HG02870 (cell line): ENCODE data around the gene KCNQ5.
A peak's percentile ranks its signal among the peaks of the same experiment; 100 is the strongest.

ENCODE experiments used
- ATAC-seq: cut with Tn5 transposase; IDR thresholded peaks from one replicate; pipeline ENCODE4 v1.9.1; 2021; ENCODE audit warnings: mild to moderate bottlenecking, moderate library complexity; ENCODE audit not compliant: unreplicated experiment

Gene KCNQ5

DNA sequence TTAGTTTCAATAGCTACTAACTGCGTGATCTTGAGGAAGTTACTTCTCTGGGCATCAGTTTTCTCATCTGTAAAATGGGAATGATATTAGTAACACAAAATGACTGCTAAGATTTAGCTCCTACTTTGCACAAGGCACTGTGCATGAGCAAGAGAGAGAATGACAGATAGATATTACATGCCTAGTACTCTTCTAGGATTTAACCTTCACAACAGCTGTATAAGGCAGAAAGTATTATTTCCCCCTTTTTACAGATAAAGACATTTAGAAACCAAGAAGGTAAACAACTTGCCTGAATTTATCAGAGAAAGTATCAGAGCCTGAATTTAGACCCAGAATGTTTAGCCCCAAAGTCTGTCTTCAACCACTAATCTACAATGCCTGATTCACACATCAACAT, 321.8 kb downstream of the KCNQ5 start:
- no peak for ATAC-seq

DNA sequence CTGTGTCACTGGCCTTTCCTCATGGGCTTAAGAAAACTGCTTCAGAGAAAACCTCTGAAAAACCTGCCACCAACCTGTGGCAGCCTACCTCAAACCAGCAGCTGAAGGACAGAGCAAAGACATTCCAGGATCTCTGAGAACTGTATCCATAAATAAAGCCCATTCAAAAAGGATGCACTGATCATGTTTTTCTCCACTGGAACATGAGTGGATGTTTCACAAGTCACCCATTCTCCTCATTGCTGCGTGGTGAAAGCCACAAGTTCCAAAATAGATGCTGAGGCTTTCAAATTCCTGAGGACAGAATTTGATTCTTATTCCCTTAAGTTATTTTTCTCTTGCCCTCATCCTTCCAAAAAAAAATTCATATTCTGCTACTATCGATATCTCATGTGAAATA, 322.8 kb downstream of the KCNQ5 start:
- ATAC-seq, result no peak

DNA sequence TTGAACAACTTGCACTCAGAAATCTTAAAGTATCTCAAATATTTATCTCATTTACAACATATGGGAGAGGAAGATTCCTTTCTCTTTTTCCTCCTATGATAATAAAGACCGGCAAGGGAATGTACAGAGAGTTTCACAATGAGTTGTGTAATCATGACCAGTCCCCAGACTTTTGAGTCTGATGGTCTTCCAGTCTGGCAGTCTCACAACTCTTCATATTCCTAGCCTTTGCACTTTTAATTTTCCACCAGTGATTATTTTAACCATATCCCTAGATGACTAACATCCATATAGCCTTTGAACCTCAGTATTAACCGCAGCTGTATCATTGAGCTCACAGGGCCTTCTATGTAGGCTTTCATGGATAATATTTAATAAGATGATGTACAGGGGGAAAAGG, 324.9 kb downstream of the KCNQ5 start:
- no peak for ATAC-seq

DNA sequence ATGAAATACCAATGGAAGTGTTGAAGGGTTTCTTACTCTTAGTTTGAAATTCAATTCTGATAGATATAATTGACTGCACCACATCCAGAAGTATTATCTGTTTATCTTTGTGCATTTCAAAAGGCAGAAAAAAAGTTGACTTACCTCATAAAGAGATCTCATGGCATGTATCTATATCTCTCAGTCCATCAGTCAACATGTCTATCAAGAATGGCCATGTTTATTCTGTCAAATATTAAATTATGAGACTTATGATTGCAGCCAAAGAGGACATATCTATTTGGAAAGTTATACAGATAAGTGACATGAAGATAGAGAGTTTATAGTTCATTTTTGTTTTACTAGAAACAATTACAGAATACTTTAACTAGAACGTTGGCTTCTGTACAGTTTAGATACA, 325.7 kb downstream of the KCNQ5 start:
- ATAC-seq, result no peak

DNA sequence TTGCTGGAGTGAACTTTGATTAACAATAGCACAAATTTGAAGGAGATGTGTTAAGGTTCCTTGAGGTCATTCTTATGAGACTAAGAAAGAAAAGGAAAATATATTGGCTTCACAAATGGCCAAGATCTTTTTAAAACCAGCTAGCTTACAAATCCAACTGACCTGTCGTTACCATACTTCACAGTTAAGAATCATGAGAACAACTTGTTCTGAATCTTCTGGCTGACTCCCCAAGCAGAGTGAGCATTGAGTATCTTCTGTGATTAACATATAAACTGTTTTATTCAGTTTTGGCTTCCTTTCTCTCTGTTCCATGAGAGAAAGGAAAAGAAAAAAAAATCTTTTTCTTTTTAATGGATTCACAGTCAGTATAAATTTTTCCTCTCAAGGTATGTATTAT, 326.3 kb downstream of the KCNQ5 start:
- no peak for ATAC-seq

DNA sequence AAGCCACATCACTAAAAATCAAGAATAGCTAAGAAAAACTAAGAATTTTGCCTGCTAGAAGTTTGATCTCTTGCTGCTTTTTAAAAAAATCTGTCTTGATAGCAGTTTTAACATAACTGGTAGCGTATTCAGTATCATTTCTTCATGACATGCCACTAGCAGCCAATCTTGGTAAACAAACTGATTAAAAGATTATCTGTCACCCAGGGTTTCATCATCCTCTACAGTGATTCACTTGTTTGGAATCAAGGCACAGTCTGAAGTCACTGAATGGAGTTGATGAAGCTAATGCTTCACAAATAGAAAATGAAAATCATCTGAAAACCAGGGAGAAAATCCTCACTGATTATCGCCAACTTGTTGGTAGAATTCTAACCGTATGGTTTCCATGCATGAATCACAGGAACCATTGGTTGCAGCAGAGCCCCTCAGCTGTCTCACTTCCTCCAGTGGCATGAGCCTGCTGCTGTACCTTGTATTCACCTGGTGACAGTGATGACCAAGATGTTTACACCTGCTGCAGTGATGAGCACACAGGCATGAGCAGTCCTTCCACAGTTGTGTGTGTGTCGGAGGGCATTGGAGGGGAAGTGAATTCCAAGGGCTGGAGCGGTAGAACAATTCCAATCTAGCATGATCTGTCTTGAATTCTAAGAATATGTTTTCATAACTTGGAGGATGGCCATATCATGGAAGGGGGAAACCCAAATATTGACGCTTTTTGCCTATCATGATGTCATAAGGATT, 328.4 kb downstream of the KCNQ5 start:
- no peak for ATAC-seq

DNA sequence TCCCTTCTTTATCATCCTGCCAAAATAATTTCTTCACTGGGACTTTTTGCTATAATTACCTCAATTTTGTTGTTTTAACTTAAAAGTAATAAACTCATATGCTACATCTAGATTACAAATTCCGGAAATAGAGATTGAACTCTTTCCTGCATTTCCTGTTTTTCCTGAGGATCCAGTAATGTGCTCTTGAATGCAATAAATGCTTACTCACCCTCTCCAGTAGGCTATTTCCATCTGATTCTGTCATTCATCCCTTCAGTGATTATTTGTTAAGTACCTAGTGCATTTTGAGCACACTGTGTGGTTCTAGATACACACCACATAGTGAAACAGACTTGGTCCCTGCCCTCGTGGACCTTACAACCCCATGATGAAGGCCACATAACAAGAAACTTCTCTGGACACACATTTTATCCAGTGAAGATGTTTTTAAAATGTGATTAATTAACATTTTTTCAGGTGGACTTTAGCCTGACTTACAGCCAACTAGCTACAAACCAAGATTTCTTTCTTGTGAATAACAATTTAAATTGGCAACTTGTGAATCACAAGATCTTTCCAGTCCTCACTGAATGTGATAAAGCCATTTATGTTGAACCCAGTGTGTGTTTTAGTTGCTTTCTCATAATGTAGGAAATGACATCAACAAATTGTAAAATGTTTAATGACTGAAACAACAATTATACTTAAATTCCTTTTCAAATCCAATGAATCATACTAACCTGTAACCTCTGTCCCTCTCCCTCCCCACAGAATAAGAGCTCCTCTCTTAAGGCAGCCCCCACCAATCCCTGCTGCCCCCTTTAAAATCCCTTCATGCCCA, 331.2 kb downstream of the KCNQ5 start:
- no peak for ATAC-seq

DNA sequence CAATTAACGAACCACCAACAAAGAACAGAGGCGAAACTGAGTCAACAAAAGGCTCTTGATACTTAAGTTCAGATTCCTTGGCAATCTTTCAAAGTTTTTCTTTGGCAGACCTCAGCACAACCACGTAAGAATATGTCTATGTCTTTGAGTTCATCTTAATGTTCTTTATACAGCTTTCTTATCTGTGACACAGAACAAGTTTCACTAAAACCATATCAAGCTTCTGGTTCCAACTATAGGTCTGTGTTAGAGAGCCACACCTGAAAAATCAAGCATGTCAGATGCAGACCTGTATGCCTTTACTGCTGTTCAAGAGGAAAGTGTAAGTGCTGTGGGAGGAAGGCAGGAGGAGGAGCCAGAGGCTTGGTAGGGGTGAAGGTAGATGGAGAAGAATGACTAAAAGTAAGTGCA, 332.1 kb downstream of the KCNQ5 start:
- ATAC-seq, result no peak

DNA sequence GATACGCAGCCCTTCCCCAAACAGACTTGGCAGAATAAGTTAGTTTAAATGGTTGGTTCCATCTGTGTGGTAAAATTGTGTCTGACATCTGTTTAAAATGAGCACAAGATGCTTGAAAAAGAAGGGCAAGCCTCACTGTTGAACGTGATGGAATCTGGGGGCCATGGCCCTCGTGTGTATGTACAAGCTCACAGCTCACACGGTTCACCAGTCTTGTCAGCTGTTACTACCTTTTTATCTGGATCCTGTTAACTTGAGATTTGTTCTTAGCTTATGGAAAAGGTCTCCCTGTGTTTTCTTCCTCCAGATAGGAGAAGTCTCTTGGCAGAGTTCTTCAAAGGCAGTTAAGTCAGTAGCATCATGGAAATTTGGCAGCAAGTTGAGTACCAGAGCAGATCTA, 332.9 kb downstream of the KCNQ5 start:
- ATAC-seq, result no peak

DNA sequence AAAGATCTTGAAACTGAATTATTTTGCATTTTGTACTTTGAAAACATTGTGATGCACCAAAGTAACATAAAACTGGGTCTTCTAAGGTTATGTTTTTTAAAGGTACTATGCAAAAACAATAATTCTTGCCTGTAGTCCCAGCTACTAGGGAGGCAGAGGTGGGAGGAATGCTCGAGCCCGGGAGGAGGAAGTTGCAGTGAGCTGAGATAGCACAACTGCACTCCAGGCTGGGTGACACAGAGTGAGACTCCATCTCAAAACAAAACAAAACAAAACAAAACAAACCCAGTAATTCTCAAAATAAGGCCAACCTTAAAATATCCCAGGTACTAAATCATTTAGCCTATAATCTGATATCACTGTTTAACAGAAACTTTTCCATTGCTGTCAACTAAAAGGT, 333.8 kb downstream of the KCNQ5 start:
- no peak for ATAC-seq

DNA sequence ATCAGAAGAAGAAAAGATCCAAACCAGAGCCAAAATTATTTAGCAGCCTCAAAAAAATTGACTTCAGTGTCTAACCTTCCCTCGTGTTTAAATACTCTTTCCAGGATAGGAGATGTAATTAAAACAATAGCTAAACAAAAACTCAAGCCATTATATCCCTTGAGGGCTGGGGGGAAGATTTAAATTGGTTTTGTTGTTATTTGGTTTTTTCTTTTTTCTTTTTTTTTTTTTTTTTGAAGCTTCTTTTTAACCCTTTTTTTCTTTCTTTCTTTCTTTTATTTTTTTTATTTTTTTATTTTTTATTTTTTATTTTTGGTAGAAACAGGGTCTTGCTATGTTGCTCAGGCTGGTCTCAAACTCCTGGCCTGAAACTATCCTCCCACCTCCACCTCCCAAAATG, 334.4 kb downstream of the KCNQ5 start:
- no peak for ATAC-seq

DNA sequence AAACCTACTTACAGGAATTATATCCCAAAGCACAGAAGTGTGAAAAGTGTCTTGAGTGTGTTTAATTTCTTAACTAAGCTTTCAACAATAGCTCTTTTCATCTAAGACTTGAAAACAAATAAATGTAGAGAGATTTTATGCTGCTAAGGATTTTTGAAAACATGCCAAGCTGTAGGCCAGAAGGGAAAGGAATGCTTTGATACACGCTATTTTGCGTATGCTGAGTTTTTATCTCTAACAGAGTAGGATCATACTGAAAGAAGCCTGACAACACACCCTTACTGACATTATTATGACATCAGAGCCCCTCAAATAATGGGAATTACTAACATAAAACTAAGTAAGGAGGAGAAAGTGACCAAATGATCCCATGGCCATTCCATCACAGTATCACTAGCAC, 338.0 kb downstream of the KCNQ5 start:
- ATAC-seq, result no peak

DNA sequence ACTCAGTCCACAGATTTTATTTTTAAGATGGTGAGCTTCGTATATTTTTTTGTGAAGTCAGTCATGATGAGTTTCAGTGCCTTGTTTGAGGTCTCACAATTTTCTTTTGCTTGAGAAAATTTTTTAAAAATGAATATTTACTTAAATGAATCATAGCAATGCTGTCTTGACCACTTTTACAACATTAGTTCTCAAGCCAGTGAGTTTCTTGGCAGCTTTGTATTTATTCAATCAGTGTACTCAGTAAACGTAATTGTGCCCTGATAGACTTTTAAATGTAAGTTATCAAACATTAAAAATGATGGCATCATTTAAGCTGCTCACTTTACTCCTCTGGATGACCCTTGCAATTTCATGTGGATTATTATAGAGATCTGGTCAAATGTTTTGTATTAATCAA, 342.1 kb downstream of the KCNQ5 start:
- ATAC-seq, result no peak

DNA sequence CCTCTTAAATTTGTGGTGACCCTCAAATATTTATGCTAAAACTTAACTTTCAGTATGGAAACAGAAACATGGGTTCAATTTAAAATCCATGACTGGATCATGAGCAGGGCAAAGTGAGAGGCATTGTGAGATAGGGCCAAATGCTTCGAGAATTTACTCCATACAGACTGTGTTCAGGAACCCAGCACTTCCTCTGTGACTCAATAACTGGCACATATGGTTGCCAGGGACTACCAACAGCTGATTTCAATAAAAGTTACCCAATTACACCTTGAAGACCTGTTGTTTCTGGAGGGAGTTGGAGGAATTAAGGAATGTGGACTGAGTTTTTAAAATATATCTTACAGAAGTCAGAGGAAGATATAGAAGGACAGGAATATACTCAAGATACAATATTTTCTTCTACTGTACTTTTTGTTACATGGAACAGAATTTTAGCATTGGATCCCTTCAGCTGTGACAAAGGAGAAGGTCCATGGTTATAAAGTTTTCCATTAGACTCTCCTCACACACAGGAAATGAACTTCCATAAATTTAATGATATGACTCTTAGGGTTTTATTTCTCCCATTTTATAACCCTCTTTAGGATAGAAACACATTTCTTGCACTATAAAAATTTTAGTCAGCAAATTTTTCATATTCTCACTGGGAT, 344.9 kb downstream of the KCNQ5 start:
- no peak for ATAC-seq

DNA sequence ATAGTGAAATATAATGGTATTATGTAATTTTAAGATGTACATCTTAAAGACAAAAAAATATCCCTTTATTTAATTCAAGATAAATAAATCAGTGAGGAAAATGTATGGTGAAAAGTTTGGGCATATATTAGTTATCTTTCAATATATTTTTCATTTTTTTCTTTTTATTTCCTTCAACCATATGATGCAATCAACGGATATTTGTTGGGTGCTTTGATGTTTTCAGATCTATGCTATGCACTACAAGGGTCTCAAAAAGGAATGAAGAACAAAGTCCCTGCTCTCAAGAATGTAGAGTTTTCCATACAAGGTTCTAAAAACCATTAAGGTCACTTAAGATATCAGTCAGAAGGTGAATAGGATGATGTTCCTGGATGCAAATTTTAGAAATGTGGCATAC, 345.5 kb downstream of the KCNQ5 start:
- ATAC-seq, result no peak

DNA sequence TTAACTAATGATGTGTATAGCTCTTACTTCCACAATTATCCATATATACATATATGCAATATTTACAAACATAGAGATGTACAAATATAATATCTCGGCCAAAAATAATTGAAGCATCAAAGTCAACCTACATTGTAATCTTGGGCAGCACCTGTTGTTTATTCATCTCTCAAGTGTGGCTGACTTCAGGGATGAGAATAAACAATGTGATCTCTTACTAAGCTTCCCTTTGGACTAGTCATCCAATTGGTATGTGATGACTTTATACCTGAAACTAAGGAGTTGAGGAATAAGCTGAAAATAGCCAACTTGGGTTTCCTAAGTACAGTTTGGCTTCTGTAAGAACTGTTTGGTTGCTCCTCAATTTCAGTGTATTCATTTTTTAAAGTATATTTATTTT, 346.8 kb downstream of the KCNQ5 start:
- no peak for ATAC-seq

DNA sequence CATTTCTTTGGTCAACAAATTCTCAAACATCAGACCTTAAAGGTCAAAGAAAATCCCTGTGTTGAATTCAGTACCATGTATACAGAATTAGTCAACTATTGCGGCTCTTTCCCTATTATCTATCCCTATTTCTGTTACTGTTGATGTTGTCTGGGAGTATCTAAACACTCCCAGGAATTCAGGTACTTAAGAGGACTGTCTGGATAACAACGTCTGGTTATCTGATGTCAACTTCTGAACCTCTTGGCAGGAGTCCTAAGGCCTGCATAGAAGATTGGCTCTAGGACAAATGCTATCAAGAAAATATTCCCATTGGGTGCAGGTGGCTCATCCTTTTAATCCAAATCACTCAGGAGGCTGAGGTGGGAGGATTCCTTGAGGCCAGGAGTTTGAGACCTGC, 347.8 kb downstream of the KCNQ5 start:
- no peak for ATAC-seq

DNA sequence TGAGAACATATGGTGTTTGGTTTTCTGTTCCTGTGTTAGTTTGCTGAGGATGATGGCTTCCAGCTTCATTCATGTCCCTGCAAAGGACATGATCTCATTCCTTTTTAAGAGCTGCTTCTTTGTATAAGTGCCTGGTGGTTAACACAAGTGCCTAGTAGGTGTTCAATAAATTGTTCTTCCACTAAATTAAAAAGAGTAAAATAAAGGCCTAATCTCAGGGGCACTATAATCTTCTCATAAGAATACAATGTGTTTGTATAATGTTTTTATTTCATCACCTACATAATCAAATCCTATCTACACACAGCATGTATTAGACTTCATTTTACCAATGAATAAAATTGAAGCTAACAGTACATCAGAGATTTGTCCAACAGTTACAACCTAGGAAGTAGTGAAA, 350.7 kb downstream of the KCNQ5 start:
- no peak for ATAC-seq

DNA sequence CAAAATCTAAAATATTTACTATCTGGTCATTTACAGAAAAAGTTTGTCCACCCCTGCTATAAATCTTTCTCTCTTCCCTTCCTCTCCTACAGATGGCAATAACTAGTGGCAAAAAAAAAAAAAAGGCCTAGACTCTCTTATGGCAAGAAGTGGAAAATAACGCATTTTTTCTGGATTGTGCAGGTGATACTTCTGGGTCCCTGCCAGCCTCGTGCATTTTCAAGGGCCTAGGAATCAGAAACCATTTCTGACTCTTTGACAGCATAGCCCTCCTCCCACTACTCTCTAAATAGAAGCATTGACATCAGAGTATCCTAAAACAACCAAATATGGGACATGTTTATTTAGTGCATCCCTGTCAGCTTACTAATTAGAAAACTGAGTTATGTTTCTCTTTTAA, 352.4 kb downstream of the KCNQ5 start:
- ATAC-seq, result no peak

DNA sequence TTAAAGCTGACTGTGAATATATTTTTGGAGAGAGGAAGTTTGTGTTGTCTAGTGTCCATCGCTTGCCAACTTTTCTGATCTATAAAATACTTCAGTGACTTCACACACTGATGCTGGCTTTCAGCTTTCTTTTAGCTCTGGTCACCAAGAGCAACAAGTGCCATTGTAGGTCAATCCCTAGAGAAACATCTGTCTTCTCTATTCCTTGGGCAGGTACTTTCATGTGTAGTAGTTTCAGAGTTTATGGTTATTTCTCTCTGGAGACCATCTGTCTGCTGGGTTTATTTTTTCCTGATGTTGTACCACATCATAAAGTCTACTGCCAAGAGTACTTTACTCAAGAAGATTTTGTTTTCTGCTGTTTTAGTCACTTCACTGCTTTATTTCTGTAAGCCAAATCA, 353.5 kb downstream of the KCNQ5 start:
- no peak for ATAC-seq

DNA sequence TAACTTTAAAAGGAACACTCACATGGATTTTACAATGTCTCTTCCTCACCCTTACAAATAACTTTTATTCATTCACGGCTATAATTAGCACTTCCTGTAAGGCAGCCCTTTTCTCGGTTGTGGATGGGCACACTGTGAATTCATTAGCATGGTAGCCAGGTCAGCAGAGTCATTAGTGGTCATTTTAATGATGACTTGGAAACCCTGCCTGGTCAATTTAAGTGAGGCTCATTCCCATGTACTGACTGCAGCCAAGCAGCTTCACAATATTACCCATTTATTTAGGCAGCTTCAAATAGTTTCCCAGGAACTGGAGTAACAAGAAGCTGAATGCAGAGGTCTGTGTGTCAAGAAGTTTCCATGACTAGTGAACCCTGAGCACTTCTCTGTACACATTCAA, 354.6 kb downstream of the KCNQ5 start:
- ATAC-seq, result no peak

DNA sequence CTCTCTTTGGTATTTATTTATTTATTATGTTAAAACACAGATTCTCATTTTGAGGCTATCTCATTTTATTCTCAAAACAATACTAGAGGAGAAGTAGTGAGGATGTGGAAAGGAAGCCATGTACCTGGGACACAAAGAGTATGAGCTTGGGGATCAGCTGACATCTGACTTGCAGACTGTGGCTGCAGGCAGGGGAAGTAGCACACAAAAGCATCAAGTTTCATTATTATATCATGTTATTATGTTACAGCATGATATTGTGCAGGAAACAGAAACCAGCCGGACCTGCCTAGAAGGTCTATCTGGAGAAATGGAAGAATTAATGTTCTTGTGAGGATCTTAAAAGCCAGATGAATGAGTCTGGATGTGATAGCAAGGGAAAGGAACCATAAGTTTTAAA, 355.2 kb downstream of the KCNQ5 start:
- ATAC-seq, result peak; percentile 66
